HFF-Myc (cell line): ENCODE data around the gene MEGF10.

Experiments
- DNase-seq: peaks from one replicate; pipeline ENCODE4 v3.0.0-alpha.2; 2011; ENCODE audit warnings: low read depth; ENCODE audit errors: extremely low read depth
- H3K4me3 ChIP-seq: replicated peaks from 2 replicates; pipeline ENCODE4 v1.5.1; 2011; ENCODE audit warnings: low read depth, mild to moderate bottlenecking, control low read depth, low read length
- TF ChIP-seq, protein P1 (sequence below): IDR thresholded peaks from 2 replicates; pipeline ENCODE4 v1.5.1; 2012; ENCODE audit warnings: mild to moderate bottlenecking, low read depth, low read length, control low read depth; ENCODE audit errors: missing control alignments

The MEGF10 gene

DNA sequence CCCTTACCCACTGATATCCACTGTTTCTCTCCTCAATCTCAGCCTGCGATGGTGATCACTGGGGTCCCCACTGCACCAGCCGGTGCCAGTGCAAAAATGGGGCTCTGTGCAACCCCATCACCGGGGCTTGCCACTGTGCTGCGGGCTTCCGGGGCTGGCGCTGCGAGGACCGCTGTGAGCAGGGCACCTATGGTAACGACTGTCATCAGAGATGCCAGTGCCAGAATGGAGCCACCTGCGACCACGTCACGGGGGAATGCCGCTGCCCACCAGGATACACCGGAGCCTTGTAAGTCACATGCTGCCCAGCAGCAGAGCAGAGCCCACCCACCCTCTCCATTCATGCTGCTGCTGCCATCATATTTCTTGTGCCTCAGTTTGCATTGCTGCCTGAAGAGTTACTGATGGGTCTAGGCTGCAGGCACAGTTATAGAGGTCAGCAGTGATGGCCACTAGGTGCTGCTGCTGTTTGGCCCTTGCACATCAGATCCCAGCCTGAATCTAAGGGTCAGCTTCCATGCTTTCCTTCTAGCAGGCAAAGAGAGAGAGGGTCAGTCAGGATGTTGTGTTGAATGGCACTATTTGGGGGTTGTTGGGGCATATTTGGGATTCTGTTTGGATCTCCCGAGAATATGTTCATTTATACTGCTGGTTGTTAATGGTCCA lies 106.0 kb downstream of the MEGF10 start:
- DNase-seq, result no peak
- H3K4me3 ChIP-seq, result no peak overlapping the region
- TF ChIP-seq, protein P1, sequence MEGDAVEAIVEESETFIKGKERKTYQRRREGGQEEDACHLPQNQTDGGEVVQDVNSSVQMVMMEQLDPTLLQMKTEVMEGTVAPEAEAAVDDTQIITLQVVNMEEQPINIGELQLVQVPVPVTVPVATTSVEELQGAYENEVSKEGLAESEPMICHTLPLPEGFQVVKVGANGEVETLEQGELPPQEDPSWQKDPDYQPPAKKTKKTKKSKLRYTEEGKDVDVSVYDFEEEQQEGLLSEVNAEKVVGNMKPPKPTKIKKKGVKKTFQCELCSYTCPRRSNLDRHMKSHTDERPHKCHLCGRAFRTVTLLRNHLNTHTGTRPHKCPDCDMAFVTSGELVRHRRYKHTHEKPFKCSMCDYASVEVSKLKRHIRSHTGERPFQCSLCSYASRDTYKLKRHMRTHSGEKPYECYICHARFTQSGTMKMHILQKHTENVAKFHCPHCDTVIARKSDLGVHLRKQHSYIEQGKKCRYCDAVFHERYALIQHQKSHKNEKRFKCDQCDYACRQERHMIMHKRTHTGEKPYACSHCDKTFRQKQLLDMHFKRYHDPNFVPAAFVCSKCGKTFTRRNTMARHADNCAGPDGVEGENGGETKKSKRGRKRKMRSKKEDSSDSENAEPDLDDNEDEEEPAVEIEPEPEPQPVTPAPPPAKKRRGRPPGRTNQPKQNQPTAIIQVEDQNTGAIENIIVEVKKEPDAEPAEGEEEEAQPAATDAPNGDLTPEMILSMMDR, result no peak

DNA sequence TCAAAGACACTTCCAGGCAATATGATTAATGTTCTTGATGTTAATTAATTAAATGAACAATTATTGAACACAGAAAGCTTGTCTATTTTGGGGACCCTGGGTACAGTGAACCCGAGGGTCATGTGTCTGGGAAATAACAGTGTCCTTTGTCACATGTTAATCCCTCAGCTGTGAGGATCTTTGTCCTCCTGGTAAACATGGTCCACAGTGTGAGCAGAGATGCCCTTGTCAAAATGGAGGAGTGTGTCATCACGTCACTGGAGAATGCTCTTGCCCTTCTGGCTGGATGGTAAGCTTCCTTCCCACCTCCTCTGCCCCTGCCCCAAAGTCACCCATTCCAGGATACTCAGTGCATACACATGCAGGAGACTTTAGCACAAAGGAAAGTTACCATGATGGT lies 107.9 kb downstream of the MEGF10 start:
- H3K4me3 ChIP-seq, result no peak overlapping the region
- TF ChIP-seq, protein P1, result no peak
- DNase-seq, result no peak

GRCh38 chr5:127399068-127399467 lies 108.5 kb downstream of the MEGF10 start:
- DNase-seq, result no peak
- no peak overlapping the region for H3K4me3 ChIP-seq
- TF ChIP-seq, protein P1, result no peak

DNA sequence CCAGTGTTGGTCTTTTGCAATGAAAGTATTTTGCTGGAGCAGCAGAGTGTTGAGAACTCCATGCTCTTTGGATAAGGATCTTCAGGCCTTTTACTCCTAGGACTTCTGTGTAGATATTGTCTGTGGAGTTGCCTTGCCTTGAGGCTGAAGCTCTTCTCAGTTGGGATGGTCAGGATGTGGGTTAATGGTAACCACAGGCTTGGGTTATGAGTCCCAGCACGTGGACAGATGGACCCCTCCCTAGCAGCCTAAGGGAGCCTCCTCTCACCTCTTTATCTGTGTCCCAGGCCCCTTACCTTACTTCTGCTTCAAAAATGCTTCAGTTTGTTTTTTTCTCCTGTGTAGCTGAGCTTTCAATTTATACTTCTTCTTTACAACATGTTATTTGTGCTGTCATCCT lies 109.9 kb downstream of the MEGF10 start:
- DNase-seq, result no peak
- TF ChIP-seq, protein P1, result no peak
- no peak overlapping the region for H3K4me3 ChIP-seq

- TF ChIP-seq, protein P1, result no peak
- H3K4me3 ChIP-seq, result no peak overlapping the region
- DNase-seq, result no peak
These were observed 110.5 kb downstream of the MEGF10 start for GRCh38 chr5:127400946-127401670.

- no peak for DNase-seq
- H3K4me3 ChIP-seq, result no peak overlapping the region
- TF ChIP-seq, protein P1, result no peak
These were observed 111.8 kb downstream of the MEGF10 start for GRCh38 chr5:127402361-127402760.

DNA sequence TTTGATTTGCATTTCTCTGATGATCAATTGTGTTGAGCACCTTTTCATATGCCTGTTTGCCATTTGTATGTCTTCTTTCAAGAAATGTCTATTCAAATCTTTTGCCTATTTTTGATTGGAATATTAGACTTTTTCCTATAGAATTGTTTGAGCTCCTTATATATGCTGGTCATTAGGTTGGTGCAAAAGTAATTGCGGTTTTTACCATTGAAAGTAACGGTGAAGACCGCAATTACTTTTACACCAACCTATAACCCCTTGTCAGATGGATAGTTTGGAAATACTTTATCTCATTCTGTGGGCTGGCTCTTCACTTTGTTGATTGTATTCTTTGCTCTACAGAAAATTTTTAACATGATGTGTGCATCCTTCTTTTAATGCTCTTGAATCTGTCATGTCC lies 113.6 kb downstream of the MEGF10 start:
- H3K4me3 ChIP-seq, result no peak overlapping the region
- TF ChIP-seq, protein P1, result no peak
- no peak for DNase-seq
